T-helper 1 cell (primary cell): ENCODE results near the gene CRACR2B.

Experiments
- DNase-seq, 5 donors: peaks; one replicate each; pipeline ENCODE4 v3.0.0-alpha.2; 2012 to 2020

CRACR2B gene

DNA sequence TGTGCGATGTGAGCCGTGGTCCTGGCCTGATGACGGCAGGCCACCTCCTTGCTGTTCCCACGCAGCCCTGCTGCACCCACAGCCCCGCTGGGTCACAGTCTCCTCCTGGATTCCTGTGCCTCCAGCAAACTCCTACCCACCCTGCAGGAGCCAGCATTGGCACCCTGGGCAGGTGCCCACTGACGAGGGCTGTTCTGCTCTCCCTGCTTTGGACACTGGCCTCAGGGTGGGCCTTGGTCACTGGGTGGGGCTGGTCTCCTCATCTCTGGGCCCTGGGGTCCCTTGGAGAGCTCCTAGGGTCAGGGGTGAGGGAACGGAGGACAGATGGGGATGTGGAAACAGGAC is 27.6 kb downstream of the CRACR2B start:
- DNase-seq, result no peak

DNA sequence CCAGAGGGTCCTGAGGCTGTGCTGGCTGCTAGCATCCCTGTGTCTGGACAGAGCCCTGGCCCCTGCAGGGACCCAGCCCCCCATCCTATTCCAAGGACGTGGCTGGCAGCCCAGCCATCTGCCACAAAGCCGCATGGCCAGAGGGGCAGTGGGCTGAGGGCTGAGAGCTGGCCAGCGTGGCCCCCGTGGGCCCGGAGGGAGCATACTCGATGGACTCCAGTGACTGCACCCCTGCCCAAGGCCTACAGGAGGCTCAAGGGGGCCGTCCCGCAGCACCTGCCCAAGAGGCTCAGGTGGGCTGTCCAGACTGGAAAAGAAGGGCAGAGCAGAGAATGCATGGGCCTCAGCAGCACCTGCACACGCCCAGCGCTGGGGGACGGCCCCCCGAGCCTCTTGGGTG is 28.1 kb downstream of the CRACR2B start:
- DNase-seq, result no peak

DNA sequence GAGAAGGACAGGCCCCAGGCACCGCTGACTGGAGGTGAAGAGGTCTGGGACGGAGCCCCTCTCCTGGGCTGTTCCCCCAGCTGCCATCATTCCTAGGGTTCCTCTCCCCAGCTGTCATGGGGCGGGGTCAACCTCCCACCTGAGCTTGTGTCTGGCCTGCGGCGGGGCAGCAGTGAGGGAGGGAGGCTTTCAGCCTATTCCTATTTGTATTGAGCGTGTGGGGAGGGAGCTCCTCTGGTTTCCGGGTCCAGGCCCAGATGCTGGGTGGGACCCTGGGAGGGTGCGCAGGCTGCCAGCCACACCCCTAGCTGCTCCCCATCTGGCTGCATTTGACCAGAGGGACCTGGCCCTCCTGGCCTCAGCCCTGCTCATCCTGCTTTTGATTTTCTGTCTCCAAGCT is 28.7 kb downstream of the CRACR2B start:
- DNase-seq, result no peak

DNA sequence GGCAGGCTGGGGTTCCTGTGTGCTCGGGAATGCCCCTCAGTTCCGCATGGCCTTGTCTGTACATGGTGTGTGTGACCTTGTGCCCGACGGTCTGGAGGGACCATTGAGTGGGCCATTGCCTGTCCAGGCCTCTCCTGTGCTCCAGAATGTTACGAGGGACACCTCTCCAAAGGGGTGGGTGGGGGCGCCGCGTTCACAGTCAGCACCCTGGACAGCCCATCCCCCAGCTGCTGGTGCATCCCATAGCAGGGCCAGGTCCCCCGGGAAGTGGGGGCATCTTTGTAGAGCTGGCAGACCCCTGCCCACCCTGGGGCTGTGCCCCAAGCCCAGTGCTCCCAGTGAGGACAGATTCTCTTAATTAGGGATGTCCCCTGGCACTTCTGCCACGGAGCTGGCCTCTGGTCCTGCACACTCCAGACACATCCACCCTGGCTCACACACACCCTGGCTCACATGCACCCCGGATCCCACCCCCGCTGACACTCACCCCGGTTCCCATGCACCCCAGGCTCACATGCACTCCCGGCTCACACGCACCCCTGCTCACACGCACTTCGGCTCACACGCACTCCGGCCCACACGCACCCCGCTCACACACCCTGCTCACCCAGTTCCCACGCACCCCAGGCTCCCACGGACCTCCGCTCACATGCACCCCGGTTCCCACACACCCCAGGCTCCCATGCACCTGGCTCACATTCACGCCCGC is 30.5 kb downstream of the CRACR2B start:
- no peak for DNase-seq

DNA sequence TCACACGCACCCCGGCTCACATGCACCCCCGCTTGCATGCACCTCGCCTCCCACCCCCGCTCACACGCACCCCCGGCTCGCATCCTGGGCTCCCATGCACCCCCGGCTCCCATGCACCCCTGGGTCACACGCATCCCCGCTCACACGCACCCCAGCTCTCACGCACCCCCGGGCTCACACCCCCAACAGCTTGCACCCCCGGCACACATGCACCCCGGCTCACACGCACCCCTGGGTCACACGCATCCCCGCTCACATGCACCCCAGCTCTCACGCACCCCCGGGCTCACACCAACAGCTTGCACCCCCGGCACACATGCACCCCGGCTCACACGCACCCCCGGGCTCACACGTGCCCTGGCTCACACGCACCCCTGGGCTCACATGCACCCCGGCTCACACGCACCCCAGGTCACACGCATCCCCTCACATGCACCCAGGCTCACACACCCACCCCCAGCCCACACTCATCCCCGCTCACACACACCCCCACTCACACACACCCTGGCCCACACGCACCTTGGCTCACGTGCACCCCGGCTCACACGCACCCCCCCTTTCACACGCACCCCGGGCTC is 31.1 kb downstream of the CRACR2B start:
- no peak for DNase-seq

DNA sequence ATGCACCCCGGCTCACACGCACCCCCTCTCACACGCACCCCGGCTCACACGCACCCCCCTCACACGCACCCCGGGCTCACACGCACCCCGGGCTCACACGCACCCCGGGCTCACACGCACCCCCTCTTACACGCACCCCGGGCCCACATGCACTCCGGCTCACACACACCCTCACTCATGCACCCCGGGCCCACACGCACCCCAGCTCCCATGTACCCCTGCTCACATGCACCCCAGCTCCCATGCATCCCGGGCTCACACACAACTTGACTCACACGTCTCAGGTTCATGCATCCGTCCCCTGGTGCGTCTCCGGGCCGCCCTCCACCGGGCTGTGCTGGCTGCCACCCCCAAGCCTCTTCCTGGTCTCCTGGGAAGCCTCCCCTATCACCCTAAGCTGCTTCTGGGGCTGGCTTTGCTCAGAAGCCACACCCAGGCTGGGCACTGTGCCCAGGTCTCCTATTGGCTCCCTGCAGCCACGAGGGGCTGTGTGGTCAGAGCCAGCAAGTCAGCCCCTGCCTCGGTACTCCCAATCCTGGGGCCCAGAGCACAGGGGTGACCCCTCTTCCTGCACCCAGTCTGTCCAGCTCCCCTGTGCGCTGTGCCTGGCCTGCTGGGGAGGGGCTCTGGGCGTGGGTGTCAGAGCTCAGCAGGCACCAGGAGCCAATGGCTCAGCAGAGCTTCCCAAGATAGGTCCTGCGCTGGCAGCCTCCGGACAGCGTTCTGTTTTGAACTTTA is 31.8 kb downstream of the CRACR2B start:
- DNase-seq, result no peak

DNA sequence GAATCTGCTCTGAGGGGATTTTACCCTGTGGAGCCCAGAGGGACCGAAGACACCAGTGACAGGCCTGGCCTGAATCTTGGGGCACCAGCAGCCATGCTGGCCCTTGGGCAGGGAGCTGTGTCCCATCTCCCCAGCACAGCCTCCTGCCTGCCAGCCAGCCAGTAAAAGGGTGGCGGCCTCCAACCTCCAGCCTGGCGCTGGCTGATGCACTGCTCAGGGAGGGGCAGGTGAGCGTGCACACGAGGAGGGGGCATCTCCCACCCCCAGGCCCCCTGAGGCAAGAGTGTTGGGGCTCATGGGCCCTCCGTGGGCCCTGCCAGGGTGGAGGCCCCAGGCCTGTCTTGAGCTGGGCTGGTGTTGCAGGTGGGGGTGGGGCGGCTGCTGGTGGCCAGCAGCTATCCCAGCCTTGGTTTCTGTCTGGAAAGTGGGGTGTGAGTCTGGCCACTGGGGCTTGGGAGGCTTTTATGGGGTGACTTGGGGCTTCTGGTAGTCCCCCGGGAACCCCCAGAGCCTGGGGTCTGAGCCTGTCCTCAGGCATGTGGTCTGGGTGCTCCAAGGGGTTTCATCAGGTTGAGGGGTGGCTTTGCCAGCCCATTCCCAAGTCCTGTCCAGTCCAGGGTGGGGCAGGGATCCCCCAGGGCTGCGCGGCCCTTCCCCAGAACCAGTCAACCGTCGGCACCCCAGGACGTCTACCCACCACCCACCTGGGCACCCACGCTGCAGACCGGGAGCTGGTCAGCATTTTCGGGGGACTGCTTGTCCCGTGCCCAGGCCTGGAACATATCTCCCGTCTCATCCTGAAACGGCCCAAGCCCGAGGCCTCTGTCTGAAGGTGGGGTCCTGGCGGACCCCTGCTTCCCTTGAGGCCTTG is 32.8 kb downstream of the CRACR2B start:
- DNase-seq, result no peak

DNA sequence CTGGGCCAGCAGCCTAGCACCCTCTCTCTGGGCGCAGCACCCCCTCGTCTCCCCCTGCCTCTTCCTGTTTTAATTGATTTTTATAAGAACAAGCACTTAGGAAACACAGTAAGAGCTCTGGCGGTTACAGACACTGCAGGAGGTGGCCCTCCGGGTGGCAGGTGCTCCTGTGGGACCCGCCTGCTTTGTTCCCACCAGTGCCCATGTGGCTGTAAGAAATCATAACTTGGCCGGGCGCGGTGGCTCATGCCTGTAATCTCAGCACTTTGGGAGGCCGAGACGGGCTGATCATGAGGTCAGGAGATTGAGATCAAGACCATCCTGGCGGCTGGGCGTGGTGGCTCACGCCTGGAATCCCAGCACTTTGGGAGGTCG is 33.4 kb downstream of the CRACR2B start:
- DNase-seq, result no peak

DNA sequence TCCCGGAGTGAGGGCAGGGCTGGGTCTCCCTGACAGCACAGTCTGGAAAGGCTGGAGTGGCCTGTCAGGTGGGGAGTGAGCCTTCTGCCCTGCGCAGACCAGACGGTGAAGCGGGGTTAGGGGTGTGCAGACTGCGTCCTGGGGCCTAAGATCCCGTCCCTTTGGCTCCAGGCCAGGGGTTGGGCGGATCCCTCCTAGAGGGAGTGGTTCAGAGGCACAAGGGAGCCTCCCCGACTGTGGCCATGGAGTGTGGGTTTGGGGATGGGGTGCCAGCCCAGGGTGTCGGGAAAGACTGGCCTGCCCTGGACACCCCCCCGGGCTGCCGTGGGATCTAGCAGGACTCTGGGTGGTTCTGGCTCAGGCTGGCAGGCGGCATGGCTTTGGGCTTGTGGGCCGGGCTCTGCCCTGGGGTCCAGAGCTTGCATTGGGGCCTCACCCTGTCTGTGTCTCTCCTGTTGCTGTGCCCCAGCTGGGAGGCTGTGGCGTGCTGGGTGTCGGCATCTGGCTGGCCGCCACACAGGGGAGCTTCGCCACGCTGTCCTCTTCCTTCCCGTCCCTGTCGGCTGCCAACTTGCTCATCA is 34.5 kb downstream of the CRACR2B start:
- no peak for DNase-seq

DNA sequence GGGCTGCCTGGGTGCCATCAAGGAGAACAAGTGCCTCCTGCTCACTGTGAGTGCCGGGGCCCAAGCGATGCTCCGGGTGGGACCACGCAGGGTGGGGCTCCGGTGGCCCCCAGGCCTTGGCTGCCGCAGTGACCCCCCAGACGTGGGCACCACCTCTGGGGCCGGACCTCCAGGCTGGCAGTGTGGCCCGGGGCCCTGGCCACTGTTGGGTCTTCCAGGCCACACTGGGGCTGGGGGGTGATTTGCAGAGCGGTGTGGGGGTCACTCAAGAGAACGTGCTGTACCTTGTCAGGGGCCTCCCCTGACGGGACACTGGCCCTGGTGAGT is 34.9 kb downstream of the CRACR2B start:
- no peak for DNase-seq

DNA sequence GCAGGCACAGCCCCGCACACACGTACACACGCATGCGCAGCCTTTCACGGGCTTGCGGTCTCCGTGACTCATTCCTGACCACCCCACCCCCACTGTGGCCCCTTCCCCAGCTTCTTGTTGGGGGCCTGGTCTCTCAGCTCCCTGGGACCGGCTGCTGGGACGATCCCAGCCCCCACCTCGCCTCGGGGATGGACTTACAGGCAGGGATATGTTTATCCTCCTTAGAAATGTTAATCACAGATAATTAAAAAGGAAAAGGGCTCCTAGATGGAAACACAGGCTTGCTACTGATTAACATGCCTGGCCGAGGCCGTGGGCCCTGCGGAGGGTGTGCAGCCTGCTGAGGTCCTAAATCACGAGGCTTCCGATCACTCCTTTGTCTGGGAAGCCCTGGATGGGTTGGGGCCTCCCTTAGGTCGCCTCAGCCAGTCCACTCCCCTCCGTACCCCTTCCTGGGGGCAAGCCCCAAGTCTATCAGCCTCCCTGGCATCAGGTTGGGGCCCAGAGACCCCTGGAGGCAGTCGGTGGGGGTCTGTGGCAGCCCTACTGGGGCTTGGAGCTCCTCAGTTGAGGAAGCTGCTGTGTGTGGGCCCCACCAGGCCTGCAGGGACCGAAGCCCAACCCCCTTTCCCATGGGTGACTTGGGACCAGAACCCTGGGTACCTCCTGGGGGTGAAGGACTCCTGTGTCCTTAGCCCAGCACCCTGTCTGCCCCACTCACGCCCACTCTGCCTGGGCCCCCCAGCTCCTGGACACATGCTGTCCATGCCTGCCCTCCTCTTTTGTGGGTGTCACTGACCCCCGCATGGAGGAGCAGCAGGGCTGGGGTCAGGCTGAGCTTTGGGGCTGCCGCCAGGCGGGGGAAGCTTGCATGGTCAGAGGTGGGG is 35.5 kb downstream of the CRACR2B start:
- no peak for DNase-seq

DNA sequence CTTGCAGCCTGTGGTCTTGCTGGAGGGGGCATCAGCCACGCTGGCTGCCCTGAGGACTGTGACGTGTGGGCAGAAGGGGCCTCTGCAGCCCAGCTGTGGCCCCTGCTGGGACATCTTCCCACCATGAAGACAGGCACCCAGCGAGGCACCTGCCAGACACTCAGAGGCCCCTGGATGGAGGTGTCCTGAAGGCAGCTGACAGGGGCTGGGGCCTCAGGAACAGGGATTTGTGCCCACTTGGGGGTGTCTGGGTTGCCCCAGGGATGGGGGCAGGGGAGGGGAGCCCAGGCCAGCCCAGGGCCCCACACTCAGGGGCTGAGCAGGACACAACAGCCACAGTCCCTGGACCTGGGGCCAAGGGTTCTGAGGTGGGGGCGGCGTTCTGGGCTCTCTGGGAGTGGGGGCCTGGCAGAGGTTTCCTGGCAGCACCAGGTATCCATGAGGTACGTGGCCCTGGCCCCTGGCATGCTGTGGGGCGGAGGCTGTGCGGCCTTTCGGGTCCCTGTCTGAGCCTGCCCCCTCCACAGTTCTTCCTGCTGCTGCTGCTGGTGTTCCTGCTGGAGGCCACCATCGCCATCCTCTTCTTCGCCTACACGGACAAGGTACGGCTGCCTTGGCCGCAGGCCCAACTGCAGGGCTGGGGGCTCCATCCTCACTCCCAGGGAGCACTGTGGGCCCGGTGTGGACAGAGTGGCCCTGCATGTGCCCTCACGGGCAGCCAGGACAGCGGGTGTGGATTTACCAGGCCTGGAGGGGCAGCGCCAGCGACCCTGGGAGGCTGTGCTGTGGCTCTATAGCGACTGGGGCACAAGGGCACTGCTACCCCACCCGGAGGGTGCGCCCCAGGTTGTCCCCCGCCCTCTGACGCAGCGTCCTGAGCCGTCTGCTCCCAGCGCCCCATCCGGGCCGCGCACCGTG is 36.5 kb downstream of the CRACR2B start:
- no peak for DNase-seq

DNA sequence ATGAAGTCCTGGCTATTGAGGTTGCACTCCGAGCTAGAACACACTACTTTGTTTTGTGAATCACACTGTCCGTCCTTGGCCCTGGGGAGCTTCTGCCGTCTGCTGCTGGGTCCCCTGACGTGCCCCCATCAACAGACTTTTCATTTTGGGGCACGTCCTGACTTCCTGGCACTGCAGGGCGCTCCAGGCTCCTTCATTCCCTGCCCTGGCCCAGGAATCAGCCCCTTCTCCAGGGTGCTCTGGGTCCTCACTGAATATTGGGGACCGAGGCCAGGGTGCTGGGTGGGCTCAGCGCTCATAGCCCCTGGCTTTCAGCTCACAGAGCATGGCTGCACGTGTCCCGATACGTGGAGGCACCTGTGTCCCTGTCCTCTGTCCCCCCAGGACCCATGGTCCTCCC is 37.2 kb downstream of the CRACR2B start:
- DNase-seq, result no peak

DNA sequence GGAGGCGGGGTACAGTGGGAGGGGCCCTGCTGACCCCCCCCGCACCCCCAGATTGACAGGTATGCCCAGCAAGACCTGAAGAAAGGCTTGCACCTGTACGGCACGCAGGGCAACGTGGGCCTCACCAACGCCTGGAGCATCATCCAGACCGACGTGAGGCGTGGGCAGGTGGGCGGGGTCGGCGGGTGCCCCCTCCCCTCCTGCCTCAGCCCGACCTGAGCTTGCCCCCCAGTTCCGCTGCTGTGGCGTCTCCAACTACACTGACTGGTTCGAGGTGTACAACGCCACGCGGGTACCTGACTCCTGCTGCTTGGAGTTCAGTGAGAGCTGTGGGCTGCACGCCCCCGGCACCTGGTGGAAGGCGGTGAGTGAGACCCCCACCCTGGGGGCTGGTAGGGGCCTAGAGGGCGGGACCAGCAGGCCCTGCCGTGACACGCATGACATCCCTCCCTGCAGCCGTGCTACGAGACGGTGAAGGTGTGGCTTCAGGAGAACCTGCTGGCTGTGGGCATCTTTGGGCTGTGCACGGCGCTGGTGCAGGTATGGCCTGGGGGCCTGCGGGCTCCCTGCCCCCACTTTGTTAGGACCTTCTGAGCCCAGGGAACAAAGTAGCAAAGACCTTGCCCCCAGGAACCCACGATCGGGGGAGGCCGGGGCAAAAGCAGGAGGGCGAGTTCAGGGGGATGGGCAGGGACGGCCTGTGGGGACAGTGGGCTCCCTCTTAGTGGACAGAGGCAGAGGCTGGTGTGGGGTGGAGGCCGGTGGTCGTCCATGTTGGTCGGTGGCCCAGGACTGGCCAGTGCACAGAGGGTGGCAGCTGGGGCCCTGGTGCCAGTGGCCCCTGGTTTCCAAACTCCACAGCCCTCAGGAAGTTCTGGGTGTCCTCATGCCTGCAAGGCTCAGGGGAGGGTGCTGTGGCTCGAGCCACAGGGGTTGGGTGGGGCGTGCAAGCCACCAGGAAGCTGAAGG is 38.0 kb downstream of the CRACR2B start:
- DNase-seq, result no peak

DNA sequence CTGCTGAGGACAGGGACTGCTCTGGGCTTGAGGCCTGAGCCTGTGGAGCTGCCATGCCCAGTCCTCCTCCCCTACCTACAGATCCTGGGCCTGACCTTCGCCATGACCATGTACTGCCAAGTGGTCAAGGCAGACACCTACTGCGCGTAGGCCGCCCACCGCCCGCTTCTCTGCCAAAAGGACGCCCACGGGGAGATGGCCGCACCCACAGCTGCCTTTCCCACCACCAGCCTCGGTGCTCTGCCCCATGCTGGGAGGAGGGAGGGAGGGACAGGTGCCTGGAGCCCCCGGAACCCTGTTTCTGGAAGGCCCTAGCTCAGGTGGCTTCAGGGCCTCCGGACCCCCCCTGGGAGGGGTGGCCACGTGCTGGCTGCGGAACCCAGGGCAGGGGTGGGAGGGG is 38.8 kb downstream of the CRACR2B start:
- no peak for DNase-seq

DNA sequence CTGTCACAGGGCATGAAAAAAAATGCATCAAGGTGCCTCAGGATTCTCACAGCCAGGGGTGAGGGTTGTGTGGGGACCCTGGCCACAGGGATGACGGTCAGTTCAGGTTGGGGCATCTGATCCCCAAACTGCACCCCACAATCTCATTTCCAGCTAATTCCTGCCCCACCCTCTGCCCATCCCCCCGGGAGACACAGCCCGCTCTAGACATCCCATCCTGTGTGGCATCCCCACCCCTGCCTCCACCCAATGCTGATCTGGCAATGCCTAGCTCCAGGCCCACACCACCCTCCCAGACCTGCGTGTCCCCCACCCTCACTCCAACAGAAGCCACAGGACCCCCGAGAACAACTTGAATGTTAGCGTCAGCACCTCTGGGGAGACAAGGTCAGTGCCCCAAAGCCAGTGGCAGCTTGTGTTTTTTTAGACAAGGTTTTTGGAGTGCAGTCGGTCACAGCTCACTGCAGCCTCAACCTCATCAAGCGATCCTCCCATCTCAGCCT is 40.2 kb downstream of the CRACR2B start:
- no peak for DNase-seq

DNA sequence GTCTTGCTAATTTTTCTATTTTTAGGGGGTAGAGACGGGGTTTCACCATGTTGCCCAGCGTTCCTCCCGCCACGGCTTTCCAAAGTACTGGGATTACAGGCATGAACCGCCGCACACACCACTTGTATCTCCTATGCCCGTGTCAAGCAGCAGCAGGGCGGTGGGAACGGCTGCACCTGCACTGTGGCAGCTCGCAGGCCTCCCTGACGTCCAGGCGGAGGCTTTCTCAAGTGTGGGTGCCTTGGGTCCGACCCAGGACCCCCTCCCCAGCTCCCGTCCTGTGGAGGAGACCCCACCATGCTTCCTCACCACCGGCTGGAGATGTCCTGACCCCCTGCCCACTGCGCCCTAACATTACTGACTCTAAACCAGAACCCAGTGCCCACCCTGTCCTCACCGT is 40.7 kb downstream of the CRACR2B start:
- DNase-seq, result no peak

DNA sequence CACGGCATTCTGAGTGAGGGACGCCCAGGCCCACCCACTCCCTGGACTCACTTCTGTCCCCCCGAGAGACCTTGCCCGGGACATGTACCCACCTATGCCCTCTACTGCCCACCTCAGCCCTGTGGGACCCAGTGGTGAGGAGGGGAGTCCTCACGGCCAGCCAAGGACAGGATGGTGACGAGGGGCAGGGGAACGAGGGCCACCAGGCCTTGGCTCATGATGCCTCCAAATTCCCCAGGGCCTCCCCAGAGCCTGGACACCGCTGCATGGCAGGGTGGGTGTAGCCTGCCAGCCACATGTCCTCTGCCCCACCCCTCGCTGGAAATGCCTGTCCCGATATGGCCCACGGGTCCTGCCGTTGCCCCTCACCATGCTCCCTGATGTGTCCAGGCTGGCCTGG is 41.1 kb downstream of the CRACR2B start:
- no peak for DNase-seq

DNA sequence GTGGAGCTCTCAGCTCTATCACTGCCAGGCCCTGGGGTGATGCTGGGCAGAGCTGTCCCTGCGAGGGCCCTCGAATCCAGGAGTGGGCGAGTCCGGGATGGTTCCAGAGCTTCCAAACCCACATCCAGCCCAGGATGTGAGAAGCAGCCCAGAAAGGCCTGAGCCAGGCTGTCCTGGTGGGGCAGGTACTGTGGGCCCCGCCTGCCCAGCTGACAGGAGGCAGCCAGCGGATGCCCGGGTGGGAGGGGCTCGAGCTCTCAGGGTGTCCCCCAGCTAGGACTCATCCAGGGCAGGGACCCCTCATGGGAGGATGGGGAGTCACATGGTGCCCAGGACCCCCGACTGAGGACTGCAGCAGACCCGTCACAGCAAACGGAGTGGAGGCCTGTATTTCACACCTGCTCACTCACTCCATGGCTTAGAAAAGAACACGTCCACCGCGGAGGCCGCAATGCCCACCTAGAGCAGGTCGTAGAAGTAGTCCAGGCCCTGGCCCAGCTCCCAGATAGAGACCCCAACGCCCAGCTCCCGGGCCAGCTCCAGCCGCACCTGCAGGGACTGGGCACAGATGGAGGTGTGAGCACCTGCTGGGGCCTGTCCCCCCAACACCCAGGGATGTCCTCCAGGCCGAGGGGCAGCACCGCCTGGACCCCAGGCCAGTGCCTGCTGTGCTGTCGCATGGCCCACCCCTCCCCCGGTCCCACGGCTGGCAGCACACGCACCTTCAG is 41.8 kb downstream of the CRACR2B start:
- DNase-seq, result no peak
